Vagina (tissue), 2 donors: ENCODE results near the gene OR6B3. TPM values are rescaled to one million over a fixed set of nuclear protein-coding genes. Genes with fewer than 3 reads are reported as not detected.
A peak's percentile ranks its signal among the peaks of the same experiment; 100 is the strongest.

ENCODE experiments used
- DNase-seq, 2 donors: peaks; one replicate each; pipeline ENCODE4 v3.0.0-alpha.2; 2017; ENCODE audit errors: extremely low spot score in 2 of 2
- H3K27ac ChIP-seq: fragments of 200-600 bp; sonication (generic); one replicate; pipeline ENCODE4 v1.5.1; 2019
- H3K27me3 ChIP-seq: fragments of 200-600 bp; sonication (generic); one replicate; pipeline ENCODE4 v1.5.1; 2019
- H3K36me3 ChIP-seq, 2 donors: fragments of 200-600 bp; sonication (generic); one replicate each; pipeline ENCODE4 v1.5.1; 2017 to 2019
- H3K4me1 ChIP-seq: fragments of 200-600 bp; sonication (generic); one replicate; pipeline ENCODE4 v1.5.1; 2019
- H3K4me3 ChIP-seq, 2 donors: fragments of 200-600 bp; sonication (generic); 1 replicate in 1 of 2; 2 replicates in 1 of 2; pipeline ENCODE4 v1.5.1; 2016 to 2019
- H3K9me3 ChIP-seq: fragments of 200-600 bp; sonication (generic); one replicate; pipeline ENCODE4 v1.5.1; 2019
- CTCF ChIP-seq, 3 experiments: fragments of 450-650 bp in 2 of 3; fragments of 200-600 bp in 1 of 3; sonication (generic) in 1 of 3; IDR thresholded peaks; one replicate each; pipeline ENCODE4 v1.5.1; 2017 to 2019; ENCODE audit warnings: antibody characterized with exemption in 3 of 3, mild to moderate bottlenecking in 2 of 3, moderate library complexity in 2 of 3
- POLR2A ChIP-seq, 2 donors: fragments of 450-650 bp; IDR thresholded peaks; one replicate each; pipeline ENCODE4 v1.6.1; 2017; ENCODE audit warnings: antibody characterized with exemption in 2 of 2, mild to moderate bottlenecking in 2 of 2, moderate library complexity in 2 of 2
- POLR2AphosphoS5 ChIP-seq, 2 donors: sonication (generic); formaldehyde crosslinking; IDR thresholded peaks; one replicate each; pipeline ENCODE4 v1.9.0; 2017; ENCODE audit warnings: antibody characterized with exemption in 2 of 2, mild to moderate bottlenecking in 2 of 2, low read depth in 1 of 2; ENCODE audit not compliant: insufficient read depth in 1 of 2
- intact Hi-C: fragments of 100-400 bp; cut with DNase I; formaldehyde crosslinking; loops from one replicate; pipeline ENCODE4 v1.15.1; 2023
- total RNA-seq: library from RNA; depleted of rRNA; stranded (reverse); fragments of >200 nt; gene quantifications from one replicate; pipeline ENCODE4 v1.2.3, GENCODE V29; 2016

The OR6B3 gene
- total RNA-seq, 1 donor from 2014 or later: not detected

GRCh38 chr2:240069829-240070228, 16.5 kb upstream of the OR6B3 start:
- H3K36me3 ChIP-seq: no peaks in the 10 kb centered on the region
- H3K27me3 ChIP-seq: no peaks in the 10 kb centered on the region
- no peak for DNase-seq
- H3K9me3 ChIP-seq: no peaks in the 10 kb centered on the region
- TF ChIP-seq POLR2A (IDR thresholded peaks at IDR 0.05) (no peak), POLR2AphosphoS5 (IDR thresholded peaks at IDR 0.05; ENCODE audit: insufficient read depth in 1 of 2, low read depth in 1 of 2) (no peak)
- H3K4me1 ChIP-seq: no peaks in the 10 kb centered on the region
- H3K4me3 ChIP-seq: no peak overlapping the region
- intact Hi-C loops: no loop called here
- H3K27ac ChIP-seq: no peak overlapping the region

GRCh38 chr2:240068193-240068592, 14.9 kb upstream of the OR6B3 start:
- H3K27ac ChIP-seq: no peak overlapping the region
- TF ChIP-seq POLR2A (IDR thresholded peaks at IDR 0.05): no peak
- TF ChIP-seq POLR2AphosphoS5 (IDR thresholded peaks at IDR 0.05; ENCODE audit: insufficient read depth in 1 of 2, low read depth in 1 of 2): no peak
- TF ChIP-seq CTCF (IDR thresholded peaks at IDR 0.05): no peak
- H3K9me3 ChIP-seq: no peaks in the 10 kb centered on the region
- no peaks in the 10 kb centered on the region for H3K36me3 ChIP-seq
- no peak overlapping the region for H3K4me3 ChIP-seq
- DNase-seq: no peak
- H3K27me3 ChIP-seq: no peaks in the 10 kb centered on the region
- H3K4me1 ChIP-seq: no peaks in the 10 kb centered on the region
- intact Hi-C loops: no loop called here

- intact Hi-C loops: no loop called here
- Histone ChIP-seq H3K27me3 (no peaks in the 10 kb centered on the region), H3K4me1 (no peaks in the 10 kb centered on the region), H3K9me3 (no peaks in the 10 kb centered on the region), H3K36me3 (no peaks in the 10 kb centered on the region), H3K27ac (no peak overlapping the region), H3K4me3 (no peak overlapping the region)
- TF ChIP-seq POLR2A (IDR thresholded peaks at IDR 0.05) (no peak), POLR2AphosphoS5 (IDR thresholded peaks at IDR 0.05; ENCODE audit: insufficient read depth in 1 of 2, low read depth in 1 of 2) (no peak), CTCF (IDR thresholded peaks at IDR 0.05) (no peak)
- no peak for DNase-seq
Measured at GRCh38 chr2:240066489-240066888, 13.2 kb upstream of the OR6B3 start.

- no peak overlapping the region for H3K27ac ChIP-seq
- no peaks in the 10 kb centered on the region for H3K9me3 ChIP-seq
- TF ChIP-seq CTCF (IDR thresholded peaks at IDR 0.05): no peak
- no peak for TF ChIP-seq POLR2A (IDR thresholded peaks at IDR 0.05)
- TF ChIP-seq POLR2AphosphoS5 (IDR thresholded peaks at IDR 0.05; ENCODE audit: insufficient read depth in 1 of 2, low read depth in 1 of 2): no peak
- DNase-seq: no peak
- no peaks in the 10 kb centered on the region for H3K36me3 ChIP-seq
- intact Hi-C loops: no loop called here
- no peak overlapping the region for H3K4me3 ChIP-seq
- H3K4me1 ChIP-seq: no peaks in the 10 kb centered on the region
- no peaks in the 10 kb centered on the region for H3K27me3 ChIP-seq
Measured at GRCh38 chr2:240064898-240065297, 11.6 kb upstream of the OR6B3 start.

GRCh38 chr2:240060977-240061591, 7.8 kb upstream of the OR6B3 start:
- Histone ChIP-seq H3K4me1 (no peaks in the 10 kb centered on the region), H3K27me3 (no peaks in the 10 kb centered on the region), H3K9me3 (no peaks in the 10 kb centered on the region), H3K36me3 (no peaks in the 10 kb centered on the region), H3K27ac (no peak overlapping the region), H3K4me3 (no peak overlapping the region)
- intact Hi-C loops: no loop called here
- no peak for DNase-seq
- TF ChIP-seq POLR2AphosphoS5 (IDR thresholded peaks at IDR 0.05; ENCODE audit: insufficient read depth in 1 of 2, low read depth in 1 of 2): no peak
- TF ChIP-seq POLR2A (IDR thresholded peaks at IDR 0.05): no peak
- TF ChIP-seq CTCF (IDR thresholded peaks at IDR 0.05): peak; percentile 35 to 49 (median 44)
